Right hindlimb (tissue), 1 donor: ENCODE results near the gene MEDAG.
A peak's percentile ranks its signal among the peaks of the same experiment; 100 is the strongest.

ENCODE experiments used
- DNase-seq: peaks from one replicate; pipeline ENCODE4 v3.0.0-alpha.2; 2018

The MEDAG gene

DNA sequence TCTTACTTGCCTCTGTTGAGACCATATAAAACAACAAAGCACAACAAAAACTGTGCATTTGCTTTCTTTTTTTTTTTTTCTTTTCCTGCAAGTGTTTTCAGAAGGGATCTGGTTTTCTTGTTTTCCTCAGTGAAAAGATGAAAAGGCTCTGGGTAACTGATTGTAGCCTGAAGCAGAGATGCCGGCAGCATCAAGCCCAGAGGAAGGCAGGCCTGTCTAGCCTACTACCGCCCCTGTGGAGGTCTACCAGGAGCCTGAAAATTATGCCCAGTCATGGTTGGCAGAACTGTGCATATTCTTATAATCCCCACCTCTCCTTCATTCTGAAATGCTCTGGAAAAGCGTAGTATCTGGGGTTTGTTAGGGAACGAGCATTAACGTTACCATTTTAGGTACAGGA is 32.6 kb upstream of the MEDAG start:
- no peak for DNase-seq

- DNase-seq = no peak
Measured at GRCh38 chr13:30874111-30874510, 32.0 kb upstream of the MEDAG start.

GRCh38 chr13:30874561-30874960 is 31.5 kb upstream of the MEDAG start:
- no peak for DNase-seq

DNA sequence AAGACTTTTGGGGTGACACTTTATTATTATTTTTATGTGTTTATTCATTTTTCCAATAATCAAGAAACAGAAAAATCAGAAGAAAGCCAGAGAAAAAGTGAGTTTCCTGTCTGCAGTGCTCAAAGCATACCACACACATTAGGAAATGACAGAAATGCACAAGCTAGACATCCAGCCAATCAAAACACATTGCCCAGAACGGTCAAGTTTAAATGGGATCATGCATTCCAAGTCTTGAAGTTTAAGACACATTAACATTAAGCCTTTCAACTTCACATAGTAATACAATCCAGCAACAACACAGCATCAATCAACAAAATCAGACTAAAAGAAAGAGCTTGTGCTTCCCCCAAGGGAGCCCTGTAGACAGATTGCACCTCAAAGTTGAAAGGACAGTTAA is 28.7 kb upstream of the MEDAG start:
- DNase-seq = no peak

DNA sequence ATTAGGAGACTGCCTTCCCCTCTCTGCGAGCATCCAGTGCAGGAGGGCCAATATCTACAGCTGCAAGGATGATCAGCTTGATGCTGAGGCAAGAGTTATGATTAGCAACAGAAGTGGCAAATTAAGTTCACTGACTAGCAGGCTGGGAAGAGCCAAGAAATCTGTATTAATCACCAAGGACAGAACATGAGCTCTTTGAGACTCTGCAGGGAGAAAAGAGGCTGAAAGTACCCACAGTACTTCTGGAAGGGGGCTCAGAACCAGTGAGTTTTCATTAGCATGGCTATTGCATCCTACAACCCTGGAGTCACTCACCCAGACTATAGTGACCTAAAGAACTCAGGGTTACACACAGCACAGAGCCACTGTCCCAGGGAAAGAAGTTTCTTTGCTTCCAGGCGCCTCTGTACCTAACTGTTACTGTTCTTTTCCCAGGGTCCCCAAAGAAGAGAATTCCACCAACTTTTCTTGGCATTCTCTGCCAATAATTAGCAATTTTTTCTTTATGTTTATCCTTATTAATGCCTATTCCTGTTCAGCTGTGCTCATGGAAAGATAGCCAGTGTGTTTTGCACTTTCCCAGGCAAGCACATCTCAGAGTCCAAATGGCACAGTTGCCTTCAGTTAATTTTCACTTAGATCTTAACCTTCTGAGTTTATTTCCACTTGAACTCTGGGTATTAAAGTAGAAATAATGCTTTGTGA is 25.8 kb upstream of the MEDAG start:
- DNase-seq = no peak

DNA sequence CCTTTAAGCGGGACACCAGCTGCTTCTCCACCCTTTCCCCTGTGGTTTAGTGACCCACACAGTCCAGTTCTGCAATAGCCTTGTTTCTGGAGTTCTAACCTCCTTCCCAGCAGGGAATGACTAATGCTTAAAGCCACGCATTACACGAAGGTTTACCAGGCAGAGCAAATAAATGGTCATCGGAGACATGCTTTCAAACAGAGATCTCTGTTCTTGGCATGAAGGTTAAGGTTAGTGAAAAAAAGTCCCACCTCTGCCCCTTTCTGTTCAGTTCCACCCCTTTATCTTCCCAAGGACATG is 25.3 kb upstream of the MEDAG start:
- DNase-seq = no peak

GRCh38 chr13:30881191-30881651 is 24.9 kb upstream of the MEDAG start:
- peak; percentile 68 for DNase-seq

DNA sequence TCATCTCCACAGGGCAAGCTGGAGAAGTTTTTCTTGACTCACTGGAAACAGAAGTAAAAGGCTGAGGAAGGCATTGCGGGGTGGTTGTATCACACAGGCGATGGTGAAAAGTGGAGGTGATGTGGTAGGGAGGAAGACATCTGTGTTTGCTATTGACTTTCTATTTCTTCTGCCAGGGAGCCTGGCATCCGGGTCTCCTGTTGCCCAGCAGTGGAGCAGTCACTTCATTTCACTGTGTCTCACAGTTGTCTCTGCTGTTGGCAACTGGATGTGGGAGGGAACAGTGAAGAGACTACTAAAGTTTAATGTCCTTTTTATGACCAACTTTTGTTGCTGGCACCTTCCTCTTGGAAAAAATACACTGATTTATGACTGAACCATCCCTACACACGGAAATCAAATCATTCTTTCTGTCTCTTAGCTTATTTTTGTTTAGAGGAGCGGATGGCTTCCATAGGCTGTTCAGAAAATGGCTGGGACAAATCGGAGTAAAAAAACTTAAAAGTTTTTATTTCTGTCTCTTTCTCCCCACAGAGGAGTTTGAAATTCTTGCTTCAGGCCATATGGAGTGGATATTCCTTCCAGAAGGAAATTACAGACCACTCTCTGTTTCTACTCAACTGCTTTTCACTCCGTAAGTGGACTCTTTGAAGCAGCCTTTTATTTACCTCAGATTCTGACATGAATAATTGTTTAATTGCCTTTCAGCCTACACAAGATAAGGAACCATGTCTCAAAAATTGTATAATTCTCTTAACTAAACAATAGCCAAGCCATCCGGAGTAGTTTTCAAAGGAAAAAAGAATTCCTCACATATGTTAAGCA is 23.8 kb upstream of the MEDAG start:
- no peak for DNase-seq

- no peak for DNase-seq
Measured at GRCh38 chr13:30882996-30883766, 22.9 kb upstream of the MEDAG start.

DNA sequence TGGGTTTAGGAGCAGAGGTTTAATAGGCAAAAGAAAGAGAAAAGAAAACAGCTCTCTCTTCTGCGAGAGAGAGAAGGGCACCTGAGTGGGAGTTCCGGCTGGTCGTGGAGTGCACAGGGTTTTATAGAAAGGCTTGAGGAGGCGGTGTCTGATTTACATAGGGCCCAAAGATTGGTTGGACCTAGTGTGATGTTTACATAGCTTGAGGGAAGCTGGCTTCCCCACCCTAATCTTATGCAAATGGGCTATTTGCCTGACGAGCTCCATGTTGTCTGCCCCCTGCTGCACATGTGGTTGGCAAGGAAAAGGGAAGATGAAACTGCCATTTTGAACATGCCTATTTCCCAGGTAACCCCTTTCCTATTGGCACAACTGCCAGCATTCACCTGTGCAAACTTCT is 21.5 kb upstream of the MEDAG start:
- DNase-seq = no peak

- DNase-seq = no peak
Measured at GRCh38 chr13:30889196-30889690, 16.8 kb upstream of the MEDAG start.

DNA sequence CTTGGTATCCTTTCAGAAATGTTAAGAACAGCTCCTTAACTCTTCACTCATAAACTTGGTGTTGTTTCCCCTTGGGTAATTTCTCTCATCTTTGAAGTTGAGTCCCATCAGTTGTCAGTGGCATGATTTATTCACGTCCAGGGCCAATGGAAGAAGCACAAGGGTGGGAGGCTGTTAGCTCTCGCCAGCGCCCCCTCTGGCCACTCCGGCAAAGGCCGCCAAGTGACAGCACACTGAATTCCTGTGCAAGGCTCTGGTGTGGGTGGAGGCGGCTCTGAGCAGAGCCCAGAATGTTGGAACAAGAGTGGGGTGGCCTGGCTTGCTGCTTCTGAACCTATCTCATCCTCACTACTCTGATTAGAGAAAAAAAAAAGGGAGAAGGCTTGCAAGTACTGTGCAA is 13.1 kb upstream of the MEDAG start:
- DNase-seq = peak; percentile 49

GRCh38 chr13:30895773-30896172 is 10.3 kb upstream of the MEDAG start:
- peak; percentile 75 for DNase-seq

- DNase-seq = no peak
Measured at GRCh38 chr13:30898070-30898469, 8.0 kb upstream of the MEDAG start.

- peak; percentile 64 for DNase-seq
Measured at GRCh38 chr13:30898678-30899241, 7.3 kb upstream of the MEDAG start.

- no peak for DNase-seq
Measured at GRCh38 chr13:30900436-30900835, 5.6 kb upstream of the MEDAG start.

DNA sequence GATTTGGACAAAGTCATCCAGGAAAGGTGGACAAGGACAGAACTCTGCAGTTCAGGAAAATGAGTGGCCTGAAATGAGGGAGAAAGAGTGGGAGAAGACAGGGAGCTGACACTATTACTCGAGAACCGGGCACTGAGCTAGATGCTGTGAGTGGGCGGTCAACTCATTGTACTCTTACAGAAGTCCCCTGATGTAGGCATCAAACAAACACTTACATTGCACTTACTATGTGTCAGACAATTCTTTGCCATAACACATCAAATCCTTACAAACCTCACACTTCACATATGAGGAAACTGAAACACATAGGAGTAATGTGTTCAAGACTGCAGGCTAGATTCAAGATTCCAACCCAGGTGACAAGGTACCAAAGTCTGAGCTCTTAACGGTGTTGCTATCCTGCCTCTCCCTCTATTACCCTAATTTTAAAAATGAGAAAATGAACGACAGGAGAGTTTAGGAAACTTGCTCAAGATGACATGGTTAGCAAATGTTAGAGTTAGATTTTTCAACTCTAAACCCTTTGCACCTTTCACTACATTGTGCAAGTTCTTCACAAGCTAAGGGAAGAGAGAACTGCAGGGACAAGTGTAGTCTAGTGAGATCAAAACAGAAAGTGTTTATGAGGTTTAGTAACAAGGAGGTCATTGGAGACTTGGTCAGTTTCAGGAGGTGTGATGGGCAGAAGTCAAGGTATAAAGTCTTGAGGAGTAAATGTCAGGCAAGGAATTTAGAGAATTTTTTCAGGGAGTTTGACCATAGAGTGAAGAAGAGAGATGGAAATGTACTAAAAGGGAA is 4.9 kb upstream of the MEDAG start:
- DNase-seq = no peak

GRCh38 chr13:30904043-30904442 is 2.0 kb upstream of the MEDAG start:
- DNase-seq = no peak

DNA sequence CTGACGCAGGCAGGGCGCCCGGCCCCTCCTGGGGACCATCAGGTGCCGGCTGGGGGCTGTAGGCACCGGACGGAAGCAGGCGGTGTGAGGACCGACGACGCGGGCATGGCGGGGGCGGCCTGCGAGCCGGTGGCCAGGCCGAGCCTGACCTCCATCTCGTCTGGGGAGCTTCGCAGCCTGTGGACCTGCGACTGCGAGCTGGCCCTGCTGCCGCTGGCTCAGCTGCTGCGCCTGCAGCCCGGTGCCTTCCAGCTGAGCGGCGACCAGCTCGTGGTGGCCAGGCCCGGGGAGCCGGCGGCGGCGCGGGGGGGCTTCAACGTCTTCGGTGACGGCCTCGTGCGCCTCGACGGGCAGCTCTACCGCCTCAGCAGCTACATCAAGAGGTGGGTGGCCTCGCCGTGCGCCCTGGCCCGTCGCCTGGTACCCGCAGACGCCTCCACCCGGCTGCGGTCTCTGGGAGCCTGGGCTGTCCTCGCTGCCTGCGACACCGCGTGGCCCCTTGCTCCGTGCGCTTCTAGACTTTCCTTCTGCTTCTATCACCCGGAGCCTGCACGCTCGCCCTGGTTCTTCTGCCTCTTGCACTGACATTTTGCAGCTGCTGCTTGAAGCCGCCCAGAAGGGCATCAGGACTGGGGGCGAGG is 460 bp downstream of the MEDAG start:
- peak; percentile 44 for DNase-seq

- DNase-seq = no peak
Measured at GRCh38 chr13:30907121-30907861, 1.2 kb downstream of the MEDAG start.

DNA sequence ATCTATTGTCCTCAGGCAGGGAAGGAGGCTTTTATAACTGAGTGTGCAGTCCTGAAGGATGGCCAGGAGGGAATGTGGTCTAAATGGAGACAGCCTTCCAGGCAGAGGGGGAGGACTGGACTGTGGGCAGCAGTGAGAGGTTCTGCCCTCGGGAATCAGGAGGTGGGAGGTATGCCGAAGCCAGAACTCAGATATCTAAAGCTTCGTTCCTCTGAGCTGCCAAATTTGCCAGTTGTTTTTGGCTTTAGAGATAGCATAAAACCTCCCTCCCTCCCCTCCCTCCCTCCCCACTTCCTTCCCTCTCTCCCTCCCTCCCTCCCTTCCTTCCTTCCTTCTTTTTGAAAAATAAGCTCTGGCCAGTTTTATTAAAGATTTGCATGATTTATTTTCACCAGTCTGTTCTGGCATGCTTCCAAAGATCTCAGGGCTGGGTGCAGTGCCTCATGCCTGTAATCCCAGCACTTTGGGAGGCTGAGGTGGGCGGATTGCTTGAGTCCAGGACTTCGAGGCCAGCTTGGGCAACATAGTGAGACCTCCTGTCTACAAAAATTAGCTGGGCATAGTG is 2.4 kb downstream of the MEDAG start:
- DNase-seq = peak; percentile 45
